GM12801 (cell line): ENCODE data around the gene PRKCZ.

Experiments
- TF ChIP-seq, protein P1 (sequence below): IDR thresholded peaks from one replicate; pipeline ENCODE4 v1.5.1; 2011; ENCODE audit warnings: control low read depth; ENCODE audit not compliant: insufficient read length; ENCODE audit errors: extremely low read depth

The PRKCZ gene

GRCh38 chr1:2027961-2028583, 22.1 kb upstream of the PRKCZ start:
- TF ChIP-seq, protein P1, sequence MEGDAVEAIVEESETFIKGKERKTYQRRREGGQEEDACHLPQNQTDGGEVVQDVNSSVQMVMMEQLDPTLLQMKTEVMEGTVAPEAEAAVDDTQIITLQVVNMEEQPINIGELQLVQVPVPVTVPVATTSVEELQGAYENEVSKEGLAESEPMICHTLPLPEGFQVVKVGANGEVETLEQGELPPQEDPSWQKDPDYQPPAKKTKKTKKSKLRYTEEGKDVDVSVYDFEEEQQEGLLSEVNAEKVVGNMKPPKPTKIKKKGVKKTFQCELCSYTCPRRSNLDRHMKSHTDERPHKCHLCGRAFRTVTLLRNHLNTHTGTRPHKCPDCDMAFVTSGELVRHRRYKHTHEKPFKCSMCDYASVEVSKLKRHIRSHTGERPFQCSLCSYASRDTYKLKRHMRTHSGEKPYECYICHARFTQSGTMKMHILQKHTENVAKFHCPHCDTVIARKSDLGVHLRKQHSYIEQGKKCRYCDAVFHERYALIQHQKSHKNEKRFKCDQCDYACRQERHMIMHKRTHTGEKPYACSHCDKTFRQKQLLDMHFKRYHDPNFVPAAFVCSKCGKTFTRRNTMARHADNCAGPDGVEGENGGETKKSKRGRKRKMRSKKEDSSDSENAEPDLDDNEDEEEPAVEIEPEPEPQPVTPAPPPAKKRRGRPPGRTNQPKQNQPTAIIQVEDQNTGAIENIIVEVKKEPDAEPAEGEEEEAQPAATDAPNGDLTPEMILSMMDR: no peak

GRCh38 chr1:2028870-2029560, 21.2 kb upstream of the PRKCZ start:
- TF ChIP-seq, protein P1: no peak

DNA sequence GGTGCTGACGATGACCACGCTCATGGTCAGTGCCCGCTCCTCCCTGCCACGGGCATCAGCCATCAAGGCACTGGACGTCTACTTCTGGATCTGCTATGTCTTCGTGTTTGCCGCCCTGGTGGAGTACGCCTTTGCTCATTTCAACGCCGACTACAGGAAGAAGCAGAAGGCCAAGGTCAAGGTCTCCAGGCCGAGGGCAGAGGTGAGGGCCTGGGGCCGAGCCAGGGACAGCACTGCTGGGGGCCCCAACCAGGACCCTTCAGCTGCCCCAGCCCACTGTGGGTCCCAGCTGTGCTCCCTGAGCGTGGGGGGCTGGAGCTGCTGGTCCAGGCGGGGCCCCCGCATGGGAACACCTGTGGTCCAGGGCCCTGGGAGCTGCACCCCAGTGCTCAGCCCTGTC, 20.6 kb upstream of the PRKCZ start:
- TF ChIP-seq, protein P1: no peak

- TF ChIP-seq, protein P1: no peak
These were observed 19.9 kb upstream of the PRKCZ start for GRCh38 chr1:2030076-2030871.

GRCh38 chr1:2031546-2032540, 18.4 kb upstream of the PRKCZ start:
- TF ChIP-seq, protein P1: no peak

- TF ChIP-seq, protein P1: no peak
These were observed 17.5 kb upstream of the PRKCZ start for GRCh38 chr1:2032737-2033136.
